Muscle of leg (tissue), 11 donors: ENCODE results near the gene CIDEA. TPM values are rescaled to one million over a fixed set of nuclear protein-coding genes. Genes with fewer than 3 reads are reported as not detected.
A peak's percentile ranks its signal among the peaks of the same experiment; 100 is the strongest.

Experiments
- DNase-seq: peaks from one replicate; pipeline ENCODE4 v3.0.0; 2013
- H3K27ac ChIP-seq: one replicate; pipeline ENCODE4 v1.5.1; 2013; ENCODE audit warnings: mild to moderate bottlenecking, low read length, control low read depth
- H3K27me3 ChIP-seq: one replicate; pipeline ENCODE4 v1.6.1; 2013; ENCODE audit warnings: low read length; ENCODE audit not compliant: control insufficient read depth, insufficient read depth
- H3K36me3 ChIP-seq: one replicate; pipeline ENCODE4 v1.6.1; 2013; ENCODE audit warnings: low read length; ENCODE audit not compliant: control insufficient read depth, insufficient read depth
- H3K4me1 ChIP-seq: one replicate; pipeline ENCODE4 v1.6.1; 2013; ENCODE audit warnings: low read length; ENCODE audit not compliant: control insufficient read depth, insufficient read depth
- H3K4me3 ChIP-seq: one replicate; pipeline ENCODE4 v1.5.1; 2013; ENCODE audit warnings: low read length, control low read depth
- H3K9me3 ChIP-seq: replicated peaks from 2 replicates; pipeline ENCODE4 v1.6.1; 2013; ENCODE audit warnings: low read depth, low read length; ENCODE audit not compliant: control insufficient read depth
- WGBS: methylation state at CpG from one replicate; pipeline ENCODE4 v1.1.5; 2013; ENCODE audit warnings: missing lambda C conversion rate; ENCODE audit not compliant: insufficient coverage; 5-methylcytosine and 5-hydroxymethylcytosine counted together
- polyA plus RNA-seq, 8 donors: library from polyadenylated mRNA; unstranded; fragments of 120-200 nt; gene quantifications; one replicate each; pipeline versions ENCODE4 v1.2.1 to v1.2.3, GENCODE V29; 2013; ENCODE audit warnings: inconsistent platforms in 1 of 8, low replicate concordance in 1 of 8; ENCODE audit not compliant: insufficient read length in 8 of 8, insufficient read depth in 1 of 8
- total RNA-seq: library from RNA; stranded (reverse); fragments of 120-200 nt; gene quantifications from one replicate; pipeline ENCODE4 v1.2.4, GENCODE V29; 2013

CIDEA gene
- total and polyA plus RNA-seq, 9 donors: not detected

DNA sequence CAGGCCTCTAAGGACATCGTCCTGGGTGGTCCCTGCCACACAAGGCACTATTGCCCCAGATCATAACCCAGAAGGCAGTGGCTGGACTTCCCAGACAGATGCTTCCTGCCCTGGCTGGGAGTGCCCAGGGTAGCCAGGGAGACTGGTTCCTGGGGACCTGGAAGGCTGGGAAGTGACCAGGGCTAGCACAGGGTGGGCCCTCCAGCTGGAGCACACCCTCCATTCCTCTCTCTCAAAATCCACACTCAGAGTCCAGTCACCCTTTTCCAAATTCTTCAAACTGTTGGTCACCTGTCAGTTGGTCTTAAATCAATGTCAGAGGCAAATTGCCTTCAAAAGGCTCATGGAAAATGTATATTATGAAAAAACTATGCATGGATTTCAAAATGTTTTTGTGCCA, 42.3 kb downstream of the CIDEA start:
- Histone ChIP-seq H3K36me3 (no peaks in the 10 kb centered on the region), H3K4me3 (no peak overlapping the region), H3K9me3 (peaks cover 4% of the 10 kb centered on the region), H3K4me1 (no peaks in the 10 kb centered on the region), H3K27me3 (peaks cover 6% of the 10 kb centered on the region), H3K27ac (no peak overlapping the region)
- no peak for DNase-seq
- 100% methylated on average over 1 of the region's 1 CpG for WGBS

DNA sequence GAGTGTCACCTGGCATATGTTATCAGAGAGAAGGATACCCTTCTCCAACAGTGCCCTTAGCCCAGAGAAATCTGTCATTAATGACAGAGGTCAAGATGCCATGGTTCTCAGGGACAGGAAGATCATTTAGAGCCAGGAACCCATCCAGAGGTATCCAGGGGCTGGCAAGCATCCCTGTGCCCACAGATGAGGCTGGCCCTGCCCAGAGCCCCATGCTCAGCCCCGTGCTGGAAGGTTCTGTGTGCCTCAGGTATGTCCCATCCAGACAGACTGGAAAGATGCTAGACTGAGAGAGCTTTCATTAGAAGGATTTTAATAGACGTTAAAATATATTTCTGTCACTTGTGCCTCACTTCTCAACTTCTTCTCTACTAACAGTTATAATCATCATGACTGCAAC, 45.7 kb downstream of the CIDEA start:
- Histone ChIP-seq H3K36me3 (no peaks in the 10 kb centered on the region), H3K4me1 (no peaks in the 10 kb centered on the region), H3K9me3 (peaks cover 4% of the 10 kb centered on the region), H3K27ac (no peak overlapping the region), H3K27me3 (peaks cover 2% of the 10 kb centered on the region), H3K4me3 (no peak overlapping the region)
- WGBS: no CpG with 5 or more reads among the region's 2 CpGs
- no peak for DNase-seq

DNA sequence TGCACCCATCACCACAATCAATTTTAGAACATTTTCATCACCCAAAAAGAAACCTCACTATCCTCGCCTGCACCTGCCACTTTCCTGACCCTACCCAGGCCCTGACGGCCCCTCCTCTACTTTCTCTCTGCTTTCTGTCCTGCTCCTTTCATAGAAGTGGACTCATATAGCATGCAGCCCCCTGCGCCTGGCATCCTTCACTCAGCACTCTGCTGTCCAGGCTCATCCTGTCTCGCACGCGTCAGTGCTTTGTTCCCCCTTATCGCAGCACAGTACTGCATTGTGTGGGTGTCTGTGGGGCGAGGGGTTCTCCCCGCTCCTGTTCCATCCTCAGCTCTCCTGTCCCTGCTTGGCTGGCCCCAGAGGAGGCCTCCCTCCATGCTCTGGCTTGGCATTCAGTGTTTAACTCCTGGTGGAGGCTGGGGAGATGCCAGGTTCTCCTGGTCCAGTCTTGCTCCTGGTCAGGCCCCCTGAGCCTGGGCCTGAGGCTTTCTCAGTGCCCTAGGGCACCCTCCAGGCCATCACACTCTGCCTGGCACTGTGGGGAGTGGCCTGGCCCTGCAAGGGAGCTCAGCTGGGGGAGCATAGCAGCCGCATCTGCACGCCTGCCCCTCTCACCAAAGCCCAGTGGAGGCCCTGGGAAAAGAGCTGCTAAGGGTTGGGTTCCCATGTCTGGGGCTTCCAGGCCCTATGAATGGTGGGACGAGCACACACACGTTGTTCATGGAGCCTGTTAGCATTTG, 47.3 kb downstream of the CIDEA start:
- H3K9me3 ChIP-seq: peaks cover 4% of the 10 kb centered on the region
- peaks cover 7% of the 10 kb centered on the region for H3K4me1 ChIP-seq
- H3K27me3 ChIP-seq: peaks cover 4% of the 10 kb centered on the region
- no peak overlapping the region for H3K27ac ChIP-seq
- H3K36me3 ChIP-seq: no peaks in the 10 kb centered on the region
- H3K4me3 ChIP-seq: no peak overlapping the region
- WGBS: 81% methylated on average over 9 of the region's 13 CpGs
- no peak for DNase-seq

DNA sequence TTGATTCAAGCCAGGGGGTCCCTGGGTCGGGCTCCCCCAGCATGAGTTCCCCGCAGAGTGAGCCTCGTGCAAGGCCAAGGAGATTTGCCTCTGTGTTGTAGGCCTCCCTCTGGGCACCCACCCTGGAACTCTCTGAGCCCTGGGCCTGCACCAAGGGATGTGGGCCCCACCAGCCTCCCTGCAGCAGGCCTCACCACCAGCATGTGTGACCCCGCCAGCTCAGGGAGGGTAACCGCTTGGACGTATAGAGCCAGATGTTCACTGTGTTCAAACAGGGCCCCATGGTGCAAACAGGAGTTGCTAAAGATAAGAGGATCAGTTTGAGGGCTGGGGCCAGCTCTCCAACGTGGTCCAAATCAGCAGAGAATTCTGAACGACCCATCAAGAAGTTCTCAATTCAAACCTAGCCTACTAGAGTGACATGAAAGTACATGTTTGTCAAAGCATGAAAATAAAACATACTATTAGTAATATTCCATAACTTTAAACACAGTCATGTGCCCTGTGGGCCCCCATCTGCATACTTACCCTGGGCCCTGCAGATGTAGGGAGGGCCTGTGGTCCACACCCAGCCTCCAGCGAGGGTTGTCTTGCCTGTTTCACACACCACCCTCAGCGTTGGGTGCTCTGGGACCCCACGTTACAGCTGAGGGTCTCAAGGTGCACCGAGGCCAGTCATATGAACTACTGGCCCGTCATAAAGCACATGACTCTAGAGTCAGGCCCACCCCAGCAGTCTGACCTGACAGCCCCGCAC, 48.4 kb downstream of the CIDEA start:
- peaks cover 4% of the 10 kb centered on the region for H3K9me3 ChIP-seq
- no peaks in the 10 kb centered on the region for H3K36me3 ChIP-seq
- no peak for DNase-seq
- H3K27ac ChIP-seq: no peak overlapping the region
- no peak overlapping the region for H3K4me3 ChIP-seq
- H3K4me1 ChIP-seq: peaks cover 18% of the 10 kb centered on the region
- 81% methylated on average over 7 of the region's 14 CpGs for WGBS
- H3K27me3 ChIP-seq: peaks cover 4% of the 10 kb centered on the region

DNA sequence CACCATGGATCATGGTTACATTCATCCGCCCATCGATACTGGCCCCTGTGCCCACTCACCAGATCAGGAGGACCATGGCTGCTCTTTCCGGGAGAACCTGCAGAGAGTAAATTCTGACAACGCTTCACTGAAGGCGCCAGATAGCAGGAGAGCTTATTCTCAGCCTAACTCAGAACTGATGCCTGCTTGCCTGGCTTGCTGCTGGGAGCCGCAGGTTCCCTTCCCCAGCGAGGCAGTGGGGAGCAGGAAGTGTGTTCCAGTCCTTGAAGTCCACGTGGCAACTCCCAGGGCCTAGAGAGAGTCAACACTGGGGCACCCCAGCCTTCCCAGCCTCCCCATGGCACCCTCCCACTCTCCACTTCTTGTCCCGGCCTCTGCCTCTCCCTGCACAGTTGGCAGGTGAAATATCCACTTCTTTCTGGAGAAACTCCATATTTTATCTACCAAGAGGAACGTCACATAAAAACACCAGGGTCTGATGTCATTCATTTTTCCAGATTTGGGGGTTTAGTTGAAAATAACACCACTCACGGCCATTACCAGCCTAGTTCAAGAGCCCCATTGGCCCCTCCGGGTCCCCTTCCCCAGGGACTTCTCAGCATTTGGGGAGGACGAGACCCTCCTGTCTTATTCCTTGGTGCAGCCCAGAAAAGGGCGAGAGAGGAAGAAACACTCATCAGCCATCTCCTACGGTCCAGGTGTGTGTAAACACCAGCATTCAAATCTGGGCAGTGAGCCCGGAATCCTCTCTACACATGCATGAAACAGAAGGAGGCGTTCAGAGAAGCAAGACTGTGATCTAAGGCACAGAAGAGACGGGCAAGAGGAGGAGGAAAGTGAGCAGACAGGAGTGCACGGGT, 50.4 kb downstream of the CIDEA start:
- Histone ChIP-seq H3K27ac (no peak overlapping the region), H3K36me3 (peaks cover 2% of the 10 kb centered on the region), H3K4me3 (no peak overlapping the region), H3K27me3 (peaks cover 2% of the 10 kb centered on the region), H3K4me1 (peaks cover 24% of the 10 kb centered on the region), H3K9me3 (no peaks in the 10 kb centered on the region)
- DNase-seq: peak; percentile 57
- 62% methylated on average over 11 of the region's 19 CpGs for WGBS

DNA sequence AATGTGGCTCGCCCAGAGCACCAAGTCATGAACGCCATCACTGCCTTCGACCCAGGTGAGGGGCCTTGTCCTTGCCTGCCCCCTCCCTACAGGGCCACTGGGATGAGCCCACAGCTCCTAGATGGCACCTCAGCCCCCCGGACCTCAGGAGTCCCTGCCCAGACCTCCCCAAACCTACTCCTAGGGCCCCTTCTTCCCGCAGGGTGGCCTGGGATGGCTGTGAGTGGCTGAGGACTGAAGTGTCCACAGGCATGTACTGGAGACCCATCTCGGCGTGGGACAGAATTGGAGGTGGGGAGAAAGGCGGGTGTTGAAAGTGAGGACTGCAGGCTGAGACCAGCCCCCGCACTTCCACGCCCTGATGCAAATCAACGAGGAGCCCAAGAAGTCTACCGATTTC, 51.0 kb downstream of the CIDEA start:
- no peak overlapping the region for H3K4me3 ChIP-seq
- H3K27me3 ChIP-seq: peaks cover 2% of the 10 kb centered on the region
- H3K27ac ChIP-seq: no peak overlapping the region
- DNase-seq: no peak
- peaks cover 7% of the 10 kb centered on the region for H3K36me3 ChIP-seq
- no peaks in the 10 kb centered on the region for H3K9me3 ChIP-seq
- H3K4me1 ChIP-seq: peaks cover 28% of the 10 kb centered on the region
- WGBS: 77% methylated on average over 4 of the region's 12 CpGs

DNA sequence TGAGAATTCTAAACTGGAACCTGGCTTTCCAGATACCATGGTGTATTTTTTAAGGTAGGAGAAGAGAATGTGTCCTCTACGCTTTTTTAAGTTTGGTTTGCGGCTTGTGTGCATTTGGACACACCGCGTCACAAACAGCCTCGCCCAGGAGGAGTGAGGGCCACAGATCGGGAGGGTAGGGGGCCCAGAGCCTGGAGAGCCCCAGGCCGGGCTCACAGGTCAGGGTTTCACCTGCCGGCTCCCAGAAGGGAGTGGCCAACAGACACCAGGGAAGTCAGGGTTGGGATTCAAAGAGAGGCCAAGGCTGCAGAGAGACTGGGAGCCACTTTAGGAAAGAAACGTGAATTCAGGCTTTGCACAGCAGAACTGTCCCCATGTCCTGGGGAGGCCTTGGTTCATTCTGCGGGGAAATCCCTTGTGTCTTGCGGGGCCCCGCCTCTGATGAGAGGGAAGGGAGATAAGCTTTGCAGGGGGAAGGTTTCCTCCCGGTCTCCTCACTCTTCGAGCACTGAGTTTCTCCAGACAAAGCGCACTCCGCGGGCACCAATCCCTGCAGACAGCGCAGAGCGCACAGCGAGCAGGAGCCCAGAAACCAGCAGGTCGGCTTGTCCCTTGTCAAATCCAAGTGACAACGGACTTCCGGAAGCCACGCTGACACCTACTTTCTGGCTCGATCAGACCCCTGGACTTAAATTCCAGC, 51.9 kb downstream of the CIDEA start:
- Histone ChIP-seq H3K9me3 (no peaks in the 10 kb centered on the region), H3K4me1 (peaks cover 31% of the 10 kb centered on the region), H3K4me3 (no peak overlapping the region), H3K36me3 (peaks cover 15% of the 10 kb centered on the region), H3K27ac (no peak overlapping the region), H3K27me3 (peaks cover 2% of the 10 kb centered on the region)
- WGBS: 69% methylated on average over 20 of the region's 25 CpGs
- DNase-seq: no peak

DNA sequence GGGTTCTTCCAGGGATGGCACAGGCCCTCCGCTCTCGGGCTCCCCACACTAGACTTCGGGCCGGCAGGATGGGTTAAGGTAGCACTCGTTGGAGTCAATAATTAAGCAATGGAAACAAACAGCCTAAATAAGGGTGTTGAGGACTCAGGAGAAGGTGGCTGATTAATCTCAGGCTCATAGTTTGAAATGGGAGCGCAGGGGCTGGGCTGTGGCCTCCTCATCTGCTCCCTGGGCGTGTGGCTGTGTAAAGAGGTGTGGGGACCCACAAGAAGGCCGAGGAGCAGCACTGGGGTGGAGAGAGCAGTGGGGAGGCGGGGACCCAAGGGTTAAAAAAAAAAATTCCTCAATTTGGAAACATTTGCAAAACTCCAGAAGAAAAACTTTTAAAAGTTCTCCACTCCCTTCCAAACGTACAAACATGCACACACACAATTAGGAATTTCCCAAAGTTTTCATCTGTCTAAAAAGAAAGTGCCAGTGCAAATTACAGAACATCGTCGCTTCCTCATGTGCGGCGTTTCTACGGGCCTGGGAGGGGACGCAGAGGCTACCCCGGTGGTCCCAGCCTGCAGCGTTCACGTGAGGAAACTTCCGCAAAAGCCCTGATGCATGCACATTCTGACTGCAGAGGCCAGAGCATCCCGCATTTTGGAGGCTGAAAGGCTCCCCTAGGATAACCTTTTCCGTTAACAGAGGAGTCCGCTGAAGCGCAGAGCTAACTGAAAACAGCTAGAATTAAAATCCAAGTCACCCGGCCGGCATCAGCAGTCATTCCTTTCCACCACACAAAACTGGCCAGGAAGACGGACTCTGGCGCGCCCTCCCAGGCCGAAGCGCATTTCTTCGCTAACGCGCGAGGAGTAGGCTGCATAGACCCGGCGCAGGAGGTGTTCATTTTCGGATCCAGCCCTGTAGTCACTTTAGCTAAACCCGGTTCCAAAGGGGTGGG, 52.9 kb downstream of the CIDEA start:
- H3K4me3 ChIP-seq: peak overlapping the region; percentile 53
- peak overlapping the region; percentile 91 for H3K27ac ChIP-seq
- H3K27me3 ChIP-seq: peaks cover 2% of the 10 kb centered on the region
- H3K4me1 ChIP-seq: peaks cover 31% of the 10 kb centered on the region
- DNase-seq: peak; percentile 90
- no peaks in the 10 kb centered on the region for H3K9me3 ChIP-seq
- WGBS: 15% methylated on average over 24 of the region's 39 CpGs
- H3K36me3 ChIP-seq: peaks cover 18% of the 10 kb centered on the region
